GM18499 (cell line): Measurements from ENCODE around the gene CDK11A.

Experiments used
- ATAC-seq: cut with Tn5 transposase; IDR thresholded peaks from one replicate; pipeline ENCODE4 v1.9.1; 2021; ENCODE audit warnings: moderate number of reproducible peaks; ENCODE audit not compliant: insufficient read depth, unreplicated experiment

Gene CDK11A

GRCh38 chr1:1724035-1724864 lies at the start of gene CDK11A:
CDK11A (minus strand) TSS chr1:1724357; CDS start chr1:1722818, 1,539 bp downstream.
- peak; percentile 90 for ATAC-seq

- ATAC-seq = no peak
These were observed 49.7 kb upstream of the CDK11A start for GRCh38 chr1:1773874-1774273.

GRCh38 chr1:1771096-1771495 lies 46.9 kb upstream of the CDK11A start:
- ATAC-seq = no peak

GRCh38 chr1:1770102-1770501 lies 45.9 kb upstream of the CDK11A start:
- no peak for ATAC-seq

GRCh38 chr1:1768249-1768992 lies 44.3 kb upstream of the CDK11A start:
- no peak for ATAC-seq

GRCh38 chr1:1764876-1765470 lies 40.8 kb upstream of the CDK11A start:
- ATAC-seq = no peak

GRCh38 chr1:1763657-1764621 lies 39.8 kb upstream of the CDK11A start:
- ATAC-seq = no peak

- ATAC-seq = no peak
These were observed 37.6 kb upstream of the CDK11A start for GRCh38 chr1:1761504-1762376.

- no peak for ATAC-seq
These were observed 36.6 kb upstream of the CDK11A start for GRCh38 chr1:1760715-1761114.

- no peak for ATAC-seq
These were observed 36.1 kb upstream of the CDK11A start for GRCh38 chr1:1760345-1760650.

- no peak for ATAC-seq
These were observed 35.5 kb upstream of the CDK11A start for GRCh38 chr1:1759456-1760344.

- no peak for ATAC-seq
These were observed 34.7 kb upstream of the CDK11A start for GRCh38 chr1:1758692-1759455.

- ATAC-seq = no peak
These were observed 34.0 kb upstream of the CDK11A start for GRCh38 chr1:1758059-1758621.

- no peak for ATAC-seq
These were observed 33.4 kb upstream of the CDK11A start for GRCh38 chr1:1757422-1758058.

- no peak for ATAC-seq
These were observed 32.7 kb upstream of the CDK11A start for GRCh38 chr1:1756661-1757421.

GRCh38 chr1:1755852-1756251 lies 31.7 kb upstream of the CDK11A start:
- no peak for ATAC-seq
